OCI-LY1 (cell line): ENCODE measurements around the gene RAB8B.

Experiments used
- H2AFZ ChIP-seq: fragments of 200-600 bp; sonication (generic), shearing (Covaris generic); 2 replicates; pipeline ENCODE4 v1.6.0; 2014; ENCODE audit warnings: antibody characterized with exemption, mild to moderate bottlenecking, low read length
- H3F3A ChIP-seq: fragments of 200-600 bp; sonication (generic), shearing (Covaris generic); 2 replicates; pipeline ENCODE4 v1.6.0; 2014; ENCODE audit warnings: mild to moderate bottlenecking, antibody characterized with exemption, low read length, moderate library complexity; ENCODE audit not compliant: insufficient read depth
- H3K27ac ChIP-seq: fragments of 200-600 bp; sonication (generic); 2 replicates; pipeline ENCODE4 v1.5.1; 2014; ENCODE audit warnings: low read length, mixed run types, mild to moderate bottlenecking, low read depth; ENCODE audit not compliant: poor library complexity, severe bottlenecking
- H3K27me3 ChIP-seq: fragments of 200-600 bp; sonication (generic); 2 replicates; pipeline ENCODE4 v1.6.0; 2014; ENCODE audit warnings: antibody characterized with exemption, mild to moderate bottlenecking, low read length, moderate library complexity; ENCODE audit not compliant: insufficient read depth
- H3K36me3 ChIP-seq: fragments of 200-600 bp; sonication (generic); 2 replicates; pipeline ENCODE4 v1.6.1; 2014; ENCODE audit warnings: mild to moderate bottlenecking, antibody characterized with exemption, low read length, moderate library complexity, mixed read lengths; ENCODE audit not compliant: insufficient read depth
- H3K4me1 ChIP-seq: fragments of 200-600 bp; sonication (generic); 2 replicates; pipeline ENCODE4 v1.5.1; 2014; ENCODE audit warnings: mild to moderate bottlenecking, low read length, moderate library complexity; ENCODE audit not compliant: insufficient read depth, severe bottlenecking
- H3K4me2 ChIP-seq: fragments of 200-600 bp; sonication (generic), shearing (Covaris generic); 2 replicates; pipeline ENCODE4 v1.6.1; 2014; ENCODE audit warnings: low read length
- H3K4me3 ChIP-seq: fragments of 200-600 bp; sonication (generic); 2 replicates; pipeline ENCODE4 v1.5.1; 2014; ENCODE audit warnings: low read length, low read depth, mild to moderate bottlenecking, mixed read lengths; ENCODE audit not compliant: poor library complexity, severe bottlenecking
- H3K79me2 ChIP-seq: fragments of 200-600 bp; shearing (Covaris generic); 2 replicates; pipeline ENCODE4 v1.6.1; 2016; ENCODE audit warnings: mixed run types, low read length, mixed read lengths; ENCODE audit not compliant: insufficient read depth
- H3K9ac ChIP-seq: fragments of 200-600 bp; sonication (generic), shearing (Covaris generic); 2 replicates; pipeline ENCODE4 v1.6.1; 2014; ENCODE audit warnings: mild to moderate bottlenecking, low read length, mixed read lengths
- H3K9me2 ChIP-seq: fragments of 200-600 bp; sonication (generic), shearing (Covaris generic); 2 replicates; pipeline ENCODE4 v1.6.1; 2014; ENCODE audit warnings: low read depth, mild to moderate bottlenecking, low read length, mixed read lengths
- H3K9me3 ChIP-seq: fragments of 200-600 bp; shearing (Covaris generic); 2 replicates; pipeline ENCODE4 v1.6.1; 2014; ENCODE audit warnings: low read length, mixed read lengths
- H4K20me1 ChIP-seq: fragments of 200-600 bp; sonication (generic), shearing (Covaris generic); 2 replicates; pipeline ENCODE4 v1.6.0; 2016; ENCODE audit warnings: mild to moderate bottlenecking, low read length; ENCODE audit not compliant: insufficient read depth
- EZH2 ChIP-seq: fragments of 200-600 bp; sonication (generic), shearing (Covaris generic); IDR thresholded peaks from 2 replicates; pipeline ENCODE4 v1.8.0; 2017; ENCODE audit warnings: borderline replicate concordance, mixed run types, mild to moderate bottlenecking, antibody characterized with exemption, low read length, moderate library complexity, mixed read lengths
- TF ChIP-seq, protein P1 (sequence below): fragments of 200-600 bp; sonication (generic), shearing (Covaris generic); IDR thresholded peaks from 2 replicates; pipeline ENCODE4 v1.5.1; 2017; ENCODE audit warnings: mild to moderate bottlenecking, antibody characterized with exemption, low read length, moderate library complexity, mixed read lengths

RAB8B gene

DNA sequence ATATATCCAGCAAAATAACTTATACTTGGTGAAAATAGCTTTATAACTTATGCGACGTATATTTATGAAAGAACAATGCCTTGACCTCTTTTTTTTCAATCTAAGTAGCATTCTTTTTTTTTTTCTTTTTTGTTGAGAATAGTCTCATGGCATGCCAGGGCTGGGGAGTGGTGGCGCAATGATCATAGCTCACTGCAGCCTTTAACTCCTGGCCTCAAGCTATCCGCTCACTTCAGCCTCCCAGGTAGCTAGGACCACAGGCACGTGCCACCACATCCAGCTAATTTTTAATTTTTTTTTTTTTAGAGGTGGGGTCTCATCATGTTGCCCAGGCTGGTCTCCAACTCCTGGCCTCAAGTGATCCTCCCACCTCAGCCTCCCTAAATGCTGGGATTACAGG is 43.5 kb downstream of the RAB8B start:
- H3K79me2 ChIP-seq = peaks cover 12% of the 10 kb centered on the region
- H2AFZ ChIP-seq = no peak overlapping the region
- no peaks in the 10 kb centered on the region for H3K9me2 ChIP-seq
- H3K36me3 ChIP-seq = 0 out of 2 replicates have a peak, but pooled peaks cover 3% of the 10 kb centered on the region
- TF ChIP-seq EZH2 = no peak
- TF ChIP-seq, protein P1, sequence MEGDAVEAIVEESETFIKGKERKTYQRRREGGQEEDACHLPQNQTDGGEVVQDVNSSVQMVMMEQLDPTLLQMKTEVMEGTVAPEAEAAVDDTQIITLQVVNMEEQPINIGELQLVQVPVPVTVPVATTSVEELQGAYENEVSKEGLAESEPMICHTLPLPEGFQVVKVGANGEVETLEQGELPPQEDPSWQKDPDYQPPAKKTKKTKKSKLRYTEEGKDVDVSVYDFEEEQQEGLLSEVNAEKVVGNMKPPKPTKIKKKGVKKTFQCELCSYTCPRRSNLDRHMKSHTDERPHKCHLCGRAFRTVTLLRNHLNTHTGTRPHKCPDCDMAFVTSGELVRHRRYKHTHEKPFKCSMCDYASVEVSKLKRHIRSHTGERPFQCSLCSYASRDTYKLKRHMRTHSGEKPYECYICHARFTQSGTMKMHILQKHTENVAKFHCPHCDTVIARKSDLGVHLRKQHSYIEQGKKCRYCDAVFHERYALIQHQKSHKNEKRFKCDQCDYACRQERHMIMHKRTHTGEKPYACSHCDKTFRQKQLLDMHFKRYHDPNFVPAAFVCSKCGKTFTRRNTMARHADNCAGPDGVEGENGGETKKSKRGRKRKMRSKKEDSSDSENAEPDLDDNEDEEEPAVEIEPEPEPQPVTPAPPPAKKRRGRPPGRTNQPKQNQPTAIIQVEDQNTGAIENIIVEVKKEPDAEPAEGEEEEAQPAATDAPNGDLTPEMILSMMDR = no peak
- H3K27me3 ChIP-seq = no peaks in the 10 kb centered on the region
- H3K4me3 ChIP-seq = no peak overlapping the region
- no peaks in the 10 kb centered on the region for H4K20me1 ChIP-seq
- H3K27ac ChIP-seq = no peak overlapping the region
- no peaks in the 10 kb centered on the region for H3K9me3 ChIP-seq
- H3K4me1 ChIP-seq = peaks cover 26% of the 10 kb centered on the region
- H3F3A ChIP-seq = no peaks in the 10 kb centered on the region
- H3K9ac ChIP-seq = no peak overlapping the region
- no peak overlapping the region for H3K4me2 ChIP-seq

DNA sequence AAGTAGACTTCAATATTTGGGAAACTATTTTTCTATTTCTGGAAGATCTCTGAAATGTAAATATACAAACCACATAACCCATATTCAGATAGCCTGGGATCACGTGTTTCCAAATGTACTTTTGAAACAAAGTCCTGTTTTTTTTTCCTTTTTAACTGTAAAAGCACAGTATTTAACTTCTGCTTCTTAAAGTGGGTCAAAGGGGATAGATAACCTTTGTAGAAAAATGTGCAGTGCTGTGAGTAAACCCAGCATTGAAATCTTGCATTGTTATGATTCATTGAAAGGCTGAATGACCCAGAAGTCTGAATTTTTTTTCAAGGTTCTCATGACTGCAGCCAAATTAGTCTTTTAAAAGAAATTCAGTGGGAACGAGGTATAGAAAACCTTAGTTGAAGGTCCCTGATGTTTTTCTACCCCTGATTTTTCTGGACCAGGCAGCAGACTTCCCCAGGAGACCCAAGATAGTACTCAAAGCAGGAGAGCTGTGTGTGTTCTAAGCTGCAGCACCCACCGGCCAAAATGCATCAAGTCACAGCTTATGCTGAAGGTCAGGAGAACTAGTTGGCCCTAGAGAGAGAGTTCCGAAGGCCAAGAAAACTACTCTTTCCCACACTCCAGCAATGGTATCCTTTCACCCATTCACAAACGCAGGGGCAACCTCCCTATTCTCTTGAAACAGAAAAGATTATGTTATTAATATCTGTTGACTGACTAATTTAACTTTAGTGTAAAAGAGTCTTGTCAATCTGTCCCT is 44.4 kb downstream of the RAB8B start:
- no peaks in the 10 kb centered on the region for H4K20me1 ChIP-seq
- H3K27ac ChIP-seq = peak overlapping the region; percentile 7
- no peaks in the 10 kb centered on the region for H3K9me3 ChIP-seq
- H3F3A ChIP-seq = no peaks in the 10 kb centered on the region
- H3K9me2 ChIP-seq = no peaks in the 10 kb centered on the region
- no peak overlapping the region for H3K9ac ChIP-seq
- H3K36me3 ChIP-seq = 0 out of 2 replicates have a peak, but pooled peaks cover 3% of the 10 kb centered on the region
- H3K27me3 ChIP-seq = no peaks in the 10 kb centered on the region
- no peak overlapping the region for H3K4me3 ChIP-seq
- H3K4me2 ChIP-seq = no peak overlapping the region
- peaks cover 16% of the 10 kb centered on the region for H3K79me2 ChIP-seq
- TF ChIP-seq EZH2 = no peak
- TF ChIP-seq, protein P1 = no peak
- no peak overlapping the region for H2AFZ ChIP-seq
- peaks cover 26% of the 10 kb centered on the region for H3K4me1 ChIP-seq

DNA sequence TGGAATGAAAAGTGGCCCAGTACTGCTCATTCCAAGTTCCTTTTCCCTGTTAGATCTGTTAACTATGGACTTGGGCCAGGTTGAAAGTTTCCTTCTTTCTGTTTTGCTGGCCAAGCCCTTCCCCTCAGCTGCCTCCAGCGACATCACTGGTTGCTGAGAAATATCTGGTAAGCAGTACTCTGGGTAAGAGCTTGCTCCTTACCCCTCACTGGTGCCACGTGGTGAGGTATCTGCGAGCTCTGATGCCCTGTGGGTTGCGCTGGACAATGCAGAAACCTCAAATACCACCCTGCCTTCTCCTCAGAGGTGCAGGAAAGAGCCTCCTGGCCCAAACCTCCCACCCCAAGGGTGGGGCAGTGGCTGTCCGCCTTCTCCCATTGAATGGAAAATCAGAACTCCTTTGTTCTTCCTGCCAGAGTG is 45.1 kb downstream of the RAB8B start:
- Histone ChIP-seq H3K9me3 (no peaks in the 10 kb centered on the region), H3K9me2 (no peaks in the 10 kb centered on the region), H3F3A (no peaks in the 10 kb centered on the region), H3K79me2 (peaks cover 16% of the 10 kb centered on the region), H2AFZ (no peak overlapping the region), H3K27ac (no peak overlapping the region), H3K4me3 (no peak overlapping the region), H4K20me1 (no peaks in the 10 kb centered on the region), H3K27me3 (no peaks in the 10 kb centered on the region), H3K4me2 (no peak overlapping the region), H3K4me1 (peaks cover 26% of the 10 kb centered on the region), H3K36me3 (0 out of 2 replicates have a peak, but pooled peaks cover 3% of the 10 kb centered on the region), H3K9ac (no peak overlapping the region)
- no peak for TF ChIP-seq EZH2
- TF ChIP-seq, protein P1 = no peak
